GM18870 (cell line): ENCODE measurements around the gene SLC35A4.
"Not testable (repeated sequence)": the region's sequence is repeated elsewhere in the genome, so short reads cannot be mapped to it uniquely, and the experiment has no call there.

Experiments
- ATAC-seq: cut with Tn5 transposase; IDR thresholded peaks from one replicate; pipeline ENCODE4 v1.9.1; 2021; ENCODE audit warnings: moderate library complexity; ENCODE audit not compliant: unreplicated experiment

SLC35A4 gene

GRCh38 chr5:140588311-140589070 lies 23.9 kb downstream of the SLC35A4 start:
- ATAC-seq, result no peak

- no peak for ATAC-seq
These were observed 26.2 kb downstream of the SLC35A4 start for GRCh38 chr5:140590861-140591260.

- no peak for ATAC-seq
These were observed 27.2 kb downstream of the SLC35A4 start for GRCh38 chr5:140591747-140592372.

- not testable (repeated sequence) for ATAC-seq
These were observed 28.4 kb downstream of the SLC35A4 start for GRCh38 chr5:140593070-140593469.

GRCh38 chr5:140594169-140594568 lies 29.5 kb downstream of the SLC35A4 start:
- no peak for ATAC-seq

GRCh38 chr5:140595538-140596300 lies 31.1 kb downstream of the SLC35A4 start:
- no peak for ATAC-seq

GRCh38 chr5:140596321-140596741 lies 31.7 kb downstream of the SLC35A4 start:
- no peak for ATAC-seq

- no peak for ATAC-seq
These were observed 34.2 kb downstream of the SLC35A4 start for GRCh38 chr5:140598836-140599235.

- ATAC-seq, result no peak
These were observed 35.5 kb downstream of the SLC35A4 start for GRCh38 chr5:140600096-140600495.

GRCh38 chr5:140602147-140602546 lies 37.5 kb downstream of the SLC35A4 start:
- no peak for ATAC-seq

GRCh38 chr5:140603446-140603698 lies 38.7 kb downstream of the SLC35A4 start:
- ATAC-seq, result not testable (repeated sequence)

GRCh38 chr5:140603734-140604133 lies 39.1 kb downstream of the SLC35A4 start:
- ATAC-seq, result no peak

GRCh38 chr5:140605879-140606278 lies 41.3 kb downstream of the SLC35A4 start:
- no peak for ATAC-seq

GRCh38 chr5:140607031-140607430 lies 42.4 kb downstream of the SLC35A4 start:
- no peak for ATAC-seq

- ATAC-seq, result no peak
These were observed 44.1 kb downstream of the SLC35A4 start for GRCh38 chr5:140608722-140609121.

GRCh38 chr5:140609126-140609525 lies 44.5 kb downstream of the SLC35A4 start:
- ATAC-seq, result no peak

GRCh38 chr5:140611020-140611521 lies 46.4 kb downstream of the SLC35A4 start:
- ATAC-seq, result no peak
